Testis (tissue), 3 donors: ENCODE results near the gene GAL3ST3. TPM values are rescaled to one million over a fixed set of nuclear protein-coding genes. Genes with fewer than 3 reads are reported as not detected.
A peak's percentile ranks its signal among the peaks of the same experiment; 100 is the strongest.

Experiments
- DNase-seq: peaks from one replicate; pipeline ENCODE4 v3.0.0-alpha.2; 2019
- H3K27ac ChIP-seq, 2 donors: fragments of 200-600 bp; sonication (generic); one replicate each; pipeline ENCODE4 v1.5.1; 2019
- H3K27me3 ChIP-seq: fragments of 200-600 bp; sonication (generic); one replicate; pipeline ENCODE4 v1.5.1; 2019
- H3K36me3 ChIP-seq: fragments of 200-600 bp; sonication (generic); one replicate; pipeline ENCODE4 v1.5.1; 2017; ENCODE audit warnings: low read depth; ENCODE audit errors: missing control alignments
- H3K4me1 ChIP-seq: fragments of 200-600 bp; sonication (generic); one replicate; pipeline ENCODE4 v1.5.1; 2019
- H3K4me3 ChIP-seq, 2 donors: fragments of 200-600 bp; sonication (generic); one replicate each; pipeline ENCODE4 v1.5.1; 2017 to 2019
- H3K9me3 ChIP-seq: fragments of 200-600 bp; sonication (generic); one replicate; pipeline ENCODE4 v1.5.1; 2017
- POLR2A ChIP-seq: fragments of 450-650 bp; IDR thresholded peaks from one replicate; pipeline ENCODE4 v1.6.1; 2017; ENCODE audit warnings: antibody characterized with exemption, mild to moderate bottlenecking, moderate library complexity
- WGBS, 2 donors: methylation state at CpG; one replicate each; pipeline ENCODE4 v1.1.5; 2018; 5-methylcytosine and 5-hydroxymethylcytosine counted together
- intact Hi-C: fragments of 100-400 bp; cut with DNase I; formaldehyde crosslinking; loops from one replicate; pipeline ENCODE4 v1.15.1; 2023; ENCODE audit warnings: low total_unique reads
- polyA plus RNA-seq: library from polyadenylated mRNA; stranded (reverse); fragments of 350-450 nt; fragmentation: Illumina TruSeq; extraction: RNeasy Lipid Tissue Mini Kit (QIAGEN cat#74804); gene quantifications from one replicate; pipeline ENCODE4 v1.2.3, GENCODE V29; 2014; ENCODE audit warnings: low read depth, low replicate concordance; ENCODE audit not compliant: insufficient read depth
- total RNA-seq, 2 donors: library from RNA; depleted of rRNA; stranded (reverse); fragments of >200 nt; gene quantifications; one replicate each; pipeline ENCODE4 v1.2.3, GENCODE V29; 2016
- TF ChIP-seq, protein P1 (sequence below), 3 experiments: fragments of 450-650 bp in 2 of 3; fragments of 200-600 bp in 1 of 3; sonication (generic) in 1 of 3; IDR thresholded peaks; one replicate each; pipeline ENCODE4 v1.5.1; 2016 to 2019; ENCODE audit warnings: antibody characterized with exemption in 3 of 3, mild to moderate bottlenecking in 2 of 3, moderate library complexity in 1 of 3

GAL3ST3 gene
- total and polyA plus RNA-seq, 3 donors from 2014 or later: 0.84 to 4.0 (median 2.0) TPM

- DNase-seq: no peak
- Histone ChIP-seq H3K27ac (no peak overlapping the region), H3K27me3 (no peaks in the 10 kb centered on the region), H3K36me3 (no peaks in the 10 kb centered on the region), H3K4me3 (no peak overlapping the region), H3K4me1 (peaks cover 23% of the 10 kb centered on the region), H3K9me3 (no peaks in the 10 kb centered on the region)
- intact Hi-C loops: no loop called here
- no peak for TF ChIP-seq POLR2A
- TF ChIP-seq, protein P1, sequence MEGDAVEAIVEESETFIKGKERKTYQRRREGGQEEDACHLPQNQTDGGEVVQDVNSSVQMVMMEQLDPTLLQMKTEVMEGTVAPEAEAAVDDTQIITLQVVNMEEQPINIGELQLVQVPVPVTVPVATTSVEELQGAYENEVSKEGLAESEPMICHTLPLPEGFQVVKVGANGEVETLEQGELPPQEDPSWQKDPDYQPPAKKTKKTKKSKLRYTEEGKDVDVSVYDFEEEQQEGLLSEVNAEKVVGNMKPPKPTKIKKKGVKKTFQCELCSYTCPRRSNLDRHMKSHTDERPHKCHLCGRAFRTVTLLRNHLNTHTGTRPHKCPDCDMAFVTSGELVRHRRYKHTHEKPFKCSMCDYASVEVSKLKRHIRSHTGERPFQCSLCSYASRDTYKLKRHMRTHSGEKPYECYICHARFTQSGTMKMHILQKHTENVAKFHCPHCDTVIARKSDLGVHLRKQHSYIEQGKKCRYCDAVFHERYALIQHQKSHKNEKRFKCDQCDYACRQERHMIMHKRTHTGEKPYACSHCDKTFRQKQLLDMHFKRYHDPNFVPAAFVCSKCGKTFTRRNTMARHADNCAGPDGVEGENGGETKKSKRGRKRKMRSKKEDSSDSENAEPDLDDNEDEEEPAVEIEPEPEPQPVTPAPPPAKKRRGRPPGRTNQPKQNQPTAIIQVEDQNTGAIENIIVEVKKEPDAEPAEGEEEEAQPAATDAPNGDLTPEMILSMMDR (IDR thresholded peaks at IDR 0.05): no peak
- WGBS, 2 donors: 58 to 73% methylated on average over 3 of the region's 3 CpGs
Measured at GRCh38 chr11:66084821-66085475, 36.0 kb upstream of the GAL3ST3 start.

- H3K4me1 ChIP-seq: peaks cover 23% of the 10 kb centered on the region
- no peak overlapping the region for H3K27ac ChIP-seq
- H3K36me3 ChIP-seq: no peaks in the 10 kb centered on the region
- WGBS, 2 donors: 88 to 94% methylated on average over 3 of the region's 3 CpGs
- TF ChIP-seq, protein P1 (IDR thresholded peaks at IDR 0.05): no peak
- no peak for TF ChIP-seq POLR2A
- H3K9me3 ChIP-seq: no peaks in the 10 kb centered on the region
- H3K4me3 ChIP-seq: no peak overlapping the region
- intact Hi-C loops: no loop called here
- no peaks in the 10 kb centered on the region for H3K27me3 ChIP-seq
- no peak for DNase-seq
Measured at GRCh38 chr11:66083767-66084166, 34.8 kb upstream of the GAL3ST3 start.

- Histone ChIP-seq H3K27me3 (no peaks in the 10 kb centered on the region), H3K4me1 (peaks cover 23% of the 10 kb centered on the region), H3K4me3 (no peak overlapping the region), H3K27ac (no peak overlapping the region), H3K36me3 (no peaks in the 10 kb centered on the region), H3K9me3 (no peaks in the 10 kb centered on the region)
- intact Hi-C loops: no loop called here
- WGBS, 2 donors: 57 to 63% methylated on average over 4 of the region's 4 CpGs
- TF ChIP-seq, protein P1 (IDR thresholded peaks at IDR 0.05): no peak
- TF ChIP-seq POLR2A: no peak
- DNase-seq: no peak
Measured at GRCh38 chr11:66082946-66083698, 34.2 kb upstream of the GAL3ST3 start.

- peak; percentile 51 for DNase-seq
- H3K27me3 ChIP-seq: no peaks in the 10 kb centered on the region
- H3K27ac ChIP-seq: no peak overlapping the region
- 41 to 56% methylated on average over 5 of the region's 5 CpGs for WGBS, 2 donors
- peaks cover 23% of the 10 kb centered on the region for H3K4me1 ChIP-seq
- no peak for TF ChIP-seq POLR2A
- TF ChIP-seq, protein P1 (IDR thresholded peaks at IDR 0.05): no peak
- no peak overlapping the region for H3K4me3 ChIP-seq
- H3K36me3 ChIP-seq: no peaks in the 10 kb centered on the region
- intact Hi-C loops: no loop called here
- H3K9me3 ChIP-seq: no peaks in the 10 kb centered on the region
Measured at GRCh38 chr11:66081505-66081904, 32.5 kb upstream of the GAL3ST3 start.
